Tibial artery (tissue), 4 donors: ENCODE measurements around the gene C11orf52.
A peak's percentile ranks its signal among the peaks of the same experiment; 100 is the strongest.

Experiments
- DNase-seq, 2 donors: peaks; one replicate each; pipeline ENCODE4 v3.0.0-alpha.2; 2019
- H3K27ac ChIP-seq, 2 donors: fragments of 200-600 bp; sonication (generic) in 1 of 2; 1 replicate in 1 of 2; 2 replicates in 1 of 2; pipeline ENCODE4 v1.5.1; 2018 to 2019; ENCODE audit warnings: mild to moderate bottlenecking in 1 of 2
- H3K27me3 ChIP-seq, 2 donors: fragments of 200-600 bp; sonication (generic) in 1 of 2; one replicate each; pipeline versions ENCODE4 v1.5.1 to v1.6.0; 2016 to 2019
- H3K36me3 ChIP-seq, 3 donors: fragments of 200-600 bp; sonication (generic) in 2 of 3; one replicate each; pipeline ENCODE4 v1.5.1; 2016 to 2019; ENCODE audit warnings: mild to moderate bottlenecking in 2 of 3
- H3K4me1 ChIP-seq, 4 donors: fragments of 200-600 bp; sonication (generic) in 2 of 4; 1 replicate in 3 of 4; 2 replicates in 1 of 4; pipeline ENCODE4 v1.5.1; 2016 to 2019
- H3K4me3 ChIP-seq, 2 donors: fragments of 200-600 bp; sonication (generic) in 1 of 2; 1 replicate in 1 of 2; 2 replicates in 1 of 2; pipeline ENCODE4 v1.5.1; 2018 to 2019; ENCODE audit warnings: mild to moderate bottlenecking in 2 of 2
- H3K9me3 ChIP-seq, 3 donors: fragments of 200-600 bp; sonication (generic) in 1 of 3; one replicate each; pipeline ENCODE4 v1.5.1; 2016 to 2019
- CTCF ChIP-seq, 2 experiments: fragments of 200-600 bp in 1 of 2; fragments of 450-650 bp in 1 of 2; IDR thresholded peaks; one replicate each; pipeline ENCODE4 v1.5.1; 2017 to 2019; ENCODE audit warnings: antibody characterized with exemption in 2 of 2, mild to moderate bottlenecking in 1 of 2, moderate library complexity in 1 of 2
- intact Hi-C: fragments of 100-400 bp; cut with DNase I; formaldehyde crosslinking; loops from one replicate; pipeline ENCODE4 v1.15.0; 2023; ENCODE audit warnings: low total_unique reads

Gene C11orf52, protein sequence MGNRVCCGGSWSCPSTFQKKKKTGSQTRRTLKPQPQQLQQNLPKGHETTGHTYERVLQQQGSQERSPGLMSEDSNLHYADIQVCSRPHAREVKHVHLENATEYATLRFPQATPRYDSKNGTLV

DNA sequence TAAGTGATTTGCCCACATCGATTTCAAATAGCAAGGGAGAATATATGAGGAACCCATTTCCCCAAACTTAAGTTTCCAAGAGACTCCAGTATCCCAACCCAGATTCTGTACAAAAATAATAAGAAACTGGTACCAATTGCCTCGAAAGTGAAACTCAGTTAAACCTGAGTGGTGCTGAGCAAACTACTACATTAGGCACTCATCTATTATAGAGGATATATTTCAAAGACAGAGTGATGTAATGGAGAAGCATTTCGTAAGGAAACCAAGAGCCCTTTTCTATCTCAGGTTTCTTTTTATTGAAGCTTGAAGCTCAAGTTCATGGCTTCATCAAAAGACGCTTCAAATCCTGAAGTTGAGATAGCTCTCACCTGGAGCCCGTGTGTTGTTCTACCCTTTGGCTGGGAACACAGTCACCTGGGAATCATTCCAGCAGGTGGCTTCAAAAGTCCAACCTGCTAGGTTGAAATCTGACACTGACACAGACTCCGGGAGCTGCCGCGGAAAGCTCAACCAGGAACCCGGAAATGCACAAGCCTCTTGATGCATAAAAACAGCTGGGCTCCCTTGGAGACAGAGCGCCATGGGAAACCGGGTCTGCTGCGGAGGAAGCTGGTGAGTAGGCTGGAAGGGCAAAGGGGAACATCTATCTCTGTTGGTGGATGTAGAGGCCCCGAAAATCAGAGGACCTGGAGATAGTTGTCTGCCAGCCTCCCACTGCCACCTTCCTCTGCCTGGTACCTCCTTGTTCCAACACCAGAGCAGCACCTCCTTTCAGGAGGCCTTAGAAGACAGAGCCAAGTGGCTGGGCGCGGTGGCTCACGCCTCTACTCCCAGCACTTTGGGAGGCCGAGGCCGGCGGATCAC lies at the start of gene C11orf52:
TSS of gene C11orf52 (plus strand) at position 524 of the 867 bp plus-strand sequence. CDS start at position 584, 60 bp downstream.
- Histone ChIP-seq H3K27me3 (no peaks in the 10 kb centered on the region), H3K4me1 (peaks cover 0 to 69% (median 23%) of the 10 kb centered on the region in 4 donors), H3K27ac (peak within 1 kb of the TSS; percentile 37 to 98), H3K36me3 (peaks cover 0 to 5% (median 4%) of the 10 kb centered on the region in 3 donors), H3K9me3 (no peaks in the 10 kb centered on the region), H3K4me3 (no peak within 1 kb of the TSS)
- intact Hi-C loops, result no loop called here
- TF ChIP-seq CTCF (IDR thresholded peaks at IDR 0.05), result no peak
- DNase-seq, result no peak

GRCh38 chr11:111870113-111870512 lies 48.6 kb upstream of the C11orf52 start:
- Histone ChIP-seq H3K9me3 (no peaks in the 10 kb centered on the region), H3K4me3 (no peak overlapping the region), H3K27me3 (no peaks in the 10 kb centered on the region), H3K4me1 (peaks cover 0 to 20% (median 7%) of the 10 kb centered on the region in 4 donors), H3K36me3 (peaks cover 22 to 39% (median 30%) of the 10 kb centered on the region in 3 donors), H3K27ac (peak overlapping the region in 1 of 2 donors; percentile 85)
- intact Hi-C loops, result loop anchor here (5.0 kb wide), 1 partner anchor 127 kb away; no protein-coding TSS in a partner anchor
- no peak for DNase-seq
- no peak for TF ChIP-seq CTCF (IDR thresholded peaks at IDR 0.05)

GRCh38 chr11:111870522-111870885 lies 48.2 kb upstream of the C11orf52 start:
- H3K36me3 ChIP-seq, result peaks cover 20 to 35% (median 29%) of the 10 kb centered on the region in 3 donors
- peak overlapping the region; percentile 66 to 98 for H3K4me3 ChIP-seq
- H3K9me3 ChIP-seq, result no peaks in the 10 kb centered on the region
- intact Hi-C loops, result loop anchor here (5.0 kb wide), 1 partner anchor 127 kb away; no protein-coding TSS in a partner anchor
- peaks cover 0 to 20% (median 7%) of the 10 kb centered on the region in 4 donors for H3K4me1 ChIP-seq
- H3K27me3 ChIP-seq, result no peaks in the 10 kb centered on the region
- no peak for DNase-seq
- TF ChIP-seq CTCF (IDR thresholded peaks at IDR 0.05), result no peak
- peak overlapping the region; percentile 85 to 98 for H3K27ac ChIP-seq

DNA sequence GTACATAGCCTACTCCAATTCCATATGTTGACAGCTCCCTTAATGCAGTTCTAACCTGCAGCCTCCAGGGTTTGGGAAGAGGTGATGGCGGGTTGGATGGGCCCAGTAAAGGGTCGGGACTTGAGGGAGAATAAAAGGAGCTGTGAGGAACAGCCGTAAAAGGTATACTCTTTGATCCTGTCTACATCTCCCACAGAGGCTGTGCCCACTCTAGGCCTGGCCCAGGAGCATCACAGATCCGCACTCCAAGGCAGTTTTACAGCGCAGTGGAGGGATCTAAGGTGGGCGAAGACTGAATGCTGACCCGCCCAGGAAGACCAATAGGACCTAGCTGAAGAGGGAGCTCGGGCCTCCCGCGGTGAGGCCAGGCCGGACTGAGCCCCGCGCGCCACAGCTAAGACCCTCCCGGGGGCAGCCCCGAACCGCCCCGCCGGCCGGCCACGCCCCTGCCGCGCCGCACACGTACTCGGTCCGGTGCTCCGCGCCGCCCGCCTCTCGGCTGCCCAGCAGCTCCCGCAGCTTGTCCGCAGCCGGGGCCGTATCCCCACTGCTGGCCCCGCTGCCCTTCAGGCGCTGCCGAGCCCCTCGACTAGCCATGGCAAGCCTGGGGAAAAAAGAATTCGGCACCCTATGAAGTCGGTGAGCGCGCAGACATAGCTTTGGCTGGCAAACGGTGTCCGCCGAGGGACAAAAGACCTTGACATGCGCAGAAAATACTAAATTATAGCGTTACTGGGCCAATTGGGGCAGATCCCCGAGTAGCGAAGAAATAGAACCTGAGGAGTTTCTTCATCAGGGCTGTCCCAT lies 47.6 kb upstream of the C11orf52 start, which contains the start of gene ALG9:
TSS of gene ALG9 (minus strand) at position 696 of the 807 bp plus-strand sequence. CDS start at position 597, 99 bp downstream.
- peak; percentile 20 to 27 for TF ChIP-seq CTCF (IDR thresholded peaks at IDR 0.05)
- H3K4me1 ChIP-seq, result peaks cover 0 to 20% (median 7%) of the 10 kb centered on the region in 4 donors
- intact Hi-C loops, result loop anchor here (5.0 kb wide), 1 partner anchor 126 kb away; no protein-coding TSS in a partner anchor

GRCh38 chr11:111871693-111872161 lies 47.0 kb upstream of the C11orf52 start:
- intact Hi-C loops, result loop anchor here (5.0 kb wide), 1 partner anchor 126 kb away; no protein-coding TSS in a partner anchor
- Histone ChIP-seq H3K9me3 (no peaks in the 10 kb centered on the region), H3K4me3 (peak overlapping the region; percentile 66 to 98), H3K4me1 (peaks cover 0 to 20% (median 7%) of the 10 kb centered on the region in 4 donors), H3K27ac (peak overlapping the region; percentile 85 to 98), H3K36me3 (peaks cover 10 to 23% (median 20%) of the 10 kb centered on the region in 3 donors), H3K27me3 (no peaks in the 10 kb centered on the region)
- DNase-seq, result no peak
- no peak for TF ChIP-seq CTCF (IDR thresholded peaks at IDR 0.05)

More for the DNA sequence above, 47.6 kb upstream of the C11orf52 start, which contains the start of gene ALG9:
- Histone ChIP-seq H3K36me3 (peaks cover 16 to 29% (median 25%) of the 10 kb centered on the region in 3 donors), H3K27ac (peak within 1 kb of the TSS; percentile 85 to 98), H3K9me3 (no peaks in the 10 kb centered on the region), H3K27me3 (no peaks in the 10 kb centered on the region), H3K4me3 (peak within 1 kb of the TSS; percentile 66 to 98)
- peak; percentile 84 to 89 for DNase-seq
